ENCODE data around the gene PLA2G4D.

Gene PLA2G4D

GRCh38 chr15:42071717-42072116, 22.6 kb downstream of the PLA2G4D start:
- no peak for DNase-seq

GRCh38 chr15:42070976-42071350, 23.4 kb downstream of the PLA2G4D start:
- DNase-seq: peak in 1 of 4 experiments; percentile 14

- DNase-seq: no peak
Measured at GRCh38 chr15:42070279-42070975, 23.9 kb downstream of the PLA2G4D start.

GRCh38 chr15:42069496-42070278, 24.7 kb downstream of the PLA2G4D start:
- no peak for DNase-seq

- DNase-seq: no peak
Measured at GRCh38 chr15:42069025-42069424, 25.3 kb downstream of the PLA2G4D start.

GRCh38 chr15:42068601-42069000, 25.8 kb downstream of the PLA2G4D start:
- DNase-seq: no peak

GRCh38 chr15:42066764-42067415, 27.5 kb downstream of the PLA2G4D start:
- no peak for DNase-seq

- DNase-seq: no peak
Measured at GRCh38 chr15:42065468-42065867, 28.9 kb downstream of the PLA2G4D start.

GRCh38 chr15:42065033-42065432, 29.3 kb downstream of the PLA2G4D start:
- no peak for DNase-seq

- DNase-seq: no peak
Measured at GRCh38 chr15:42064271-42064670, 30.1 kb downstream of the PLA2G4D start.

- no peak for DNase-seq
Measured at GRCh38 chr15:42063122-42063848, 31.1 kb downstream of the PLA2G4D start.

- DNase-seq: no peak
Measured at GRCh38 chr15:42062284-42062806, 32.0 kb downstream of the PLA2G4D start.

GRCh38 chr15:42060797-42061196, 33.6 kb downstream of the PLA2G4D start:
- no peak for DNase-seq

GRCh38 chr15:42060477-42060763, 33.9 kb downstream of the PLA2G4D start:
- DNase-seq: no peak

GRCh38 chr15:42059661-42060476, 34.5 kb downstream of the PLA2G4D start:
- peak; percentile 59 to 81 (median 76) for DNase-seq

- no peak for DNase-seq
Measured at GRCh38 chr15:42058791-42059190, 35.6 kb downstream of the PLA2G4D start.

GRCh38 chr15:42057799-42058646, 36.3 kb downstream of the PLA2G4D start:
- DNase-seq: no peak

GRCh38 chr15:42056934-42057798, 37.2 kb downstream of the PLA2G4D start:
- peak; percentile 70 to 88 (median 78) for DNase-seq

- no peak for DNase-seq
Measured at GRCh38 chr15:42053914-42054313, 40.4 kb downstream of the PLA2G4D start.

- no peak for DNase-seq
Measured at GRCh38 chr15:42053010-42053409, 41.4 kb downstream of the PLA2G4D start.

All from suppressor macrophage (primary cell).